GM23338 (cell line): ENCODE data around the gene AHNAK.

Experiments
- CREB1 ChIP-seq: fragments of 250-450 bp; sonication (Bioruptor Pico); IDR thresholded peaks from 2 replicates; pipeline ENCODE4 v1.5.0; 2020; ENCODE audit warnings: low read depth, mild to moderate bottlenecking, moderate library complexity
- EZH2 ChIP-seq: fragments of 200-600 bp; sonication (generic); IDR thresholded peaks from one replicate; pipeline ENCODE4 v1.8.0; 2017; ENCODE audit warnings: antibody characterized with exemption, mild to moderate bottlenecking, low read depth; ENCODE audit not compliant: unreplicated experiment
- EZH2phosphoT487 ChIP-seq: fragments of 200-600 bp; sonication (generic); IDR thresholded peaks from one replicate; pipeline ENCODE4 v1.8.1; 2018; ENCODE audit warnings: antibody characterized with exemption; ENCODE audit not compliant: unreplicated experiment
- NANOG ChIP-seq: IDR thresholded peaks from 2 replicates; pipeline ENCODE4 v1.6.1; 2016; ENCODE audit warnings: antibody characterized with exemption, borderline replicate concordance
- POLR2AphosphoS5 ChIP-seq: IDR thresholded peaks from 2 replicates; pipeline ENCODE4 v1.6.1; 2016; ENCODE audit warnings: antibody characterized with exemption, low read depth
- ZNF331 ChIP-seq: fragments of 250-450 bp; sonication (Bioruptor Pico); IDR thresholded peaks from 2 replicates; pipeline ENCODE4 v1.5.0; 2020; ENCODE audit warnings: low read depth, mild to moderate bottlenecking, moderate library complexity
- TF ChIP-seq, protein P1 (sequence below), 2 experiments: fragments of 200-600 bp in 1 of 2; sonication (generic) in 1 of 2; conservative IDR thresholded peaks; 2 replicates each; pipeline versions ENCODE4 v1.5.1 to v1.6.1; 2016 to 2017; ENCODE audit warnings: antibody characterized with exemption in 2 of 2, low read depth in 2 of 2, mild to moderate bottlenecking in 2 of 2, moderate library complexity in 1 of 2
- TF ChIP-seq, protein P2 (sequence below): IDR thresholded peaks from 2 replicates; pipeline ENCODE4 v1.6.1; 2016; ENCODE audit warnings: antibody characterized with exemption

DNA sequence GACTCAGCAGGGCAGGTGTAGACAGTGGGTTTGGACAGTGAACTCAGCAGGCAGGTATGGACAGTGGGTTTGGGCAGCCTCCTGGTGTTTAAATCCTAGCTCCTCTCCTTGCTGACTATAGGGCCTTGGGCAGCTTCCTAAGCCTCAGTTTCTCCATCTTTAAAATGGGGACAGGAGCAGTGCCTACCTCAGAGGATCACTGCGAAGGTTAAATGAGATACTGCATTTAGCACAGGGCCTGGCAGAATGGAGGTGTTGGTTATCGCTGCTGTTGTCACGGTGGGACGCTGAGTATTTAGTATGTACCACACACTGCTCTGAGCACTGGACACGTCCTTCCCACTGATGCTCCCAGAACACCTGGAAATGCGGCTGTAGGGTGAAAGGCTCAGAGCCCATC is 142.2 kb downstream of the AHNAK start:
- TF ChIP-seq, protein P1, sequence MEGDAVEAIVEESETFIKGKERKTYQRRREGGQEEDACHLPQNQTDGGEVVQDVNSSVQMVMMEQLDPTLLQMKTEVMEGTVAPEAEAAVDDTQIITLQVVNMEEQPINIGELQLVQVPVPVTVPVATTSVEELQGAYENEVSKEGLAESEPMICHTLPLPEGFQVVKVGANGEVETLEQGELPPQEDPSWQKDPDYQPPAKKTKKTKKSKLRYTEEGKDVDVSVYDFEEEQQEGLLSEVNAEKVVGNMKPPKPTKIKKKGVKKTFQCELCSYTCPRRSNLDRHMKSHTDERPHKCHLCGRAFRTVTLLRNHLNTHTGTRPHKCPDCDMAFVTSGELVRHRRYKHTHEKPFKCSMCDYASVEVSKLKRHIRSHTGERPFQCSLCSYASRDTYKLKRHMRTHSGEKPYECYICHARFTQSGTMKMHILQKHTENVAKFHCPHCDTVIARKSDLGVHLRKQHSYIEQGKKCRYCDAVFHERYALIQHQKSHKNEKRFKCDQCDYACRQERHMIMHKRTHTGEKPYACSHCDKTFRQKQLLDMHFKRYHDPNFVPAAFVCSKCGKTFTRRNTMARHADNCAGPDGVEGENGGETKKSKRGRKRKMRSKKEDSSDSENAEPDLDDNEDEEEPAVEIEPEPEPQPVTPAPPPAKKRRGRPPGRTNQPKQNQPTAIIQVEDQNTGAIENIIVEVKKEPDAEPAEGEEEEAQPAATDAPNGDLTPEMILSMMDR (conservative IDR thresholded peaks at IDR 0.05; ENCODE audit: low read depth in 2 of 2) = no peak
- no peak for TF ChIP-seq POLR2AphosphoS5
- TF ChIP-seq CREB1 (CRISPR knock-in tag) = no peak
- TF ChIP-seq ZNF331 = no peak
- TF ChIP-seq, protein P2, sequence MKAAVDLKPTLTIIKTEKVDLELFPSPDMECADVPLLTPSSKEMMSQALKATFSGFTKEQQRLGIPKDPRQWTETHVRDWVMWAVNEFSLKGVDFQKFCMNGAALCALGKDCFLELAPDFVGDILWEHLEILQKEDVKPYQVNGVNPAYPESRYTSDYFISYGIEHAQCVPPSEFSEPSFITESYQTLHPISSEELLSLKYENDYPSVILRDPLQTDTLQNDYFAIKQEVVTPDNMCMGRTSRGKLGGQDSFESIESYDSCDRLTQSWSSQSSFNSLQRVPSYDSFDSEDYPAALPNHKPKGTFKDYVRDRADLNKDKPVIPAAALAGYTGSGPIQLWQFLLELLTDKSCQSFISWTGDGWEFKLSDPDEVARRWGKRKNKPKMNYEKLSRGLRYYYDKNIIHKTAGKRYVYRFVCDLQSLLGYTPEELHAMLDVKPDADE = no peak
- no peak for TF ChIP-seq EZH2
- no peak for TF ChIP-seq EZH2phosphoT487
- no peak for TF ChIP-seq NANOG
